WERI-Rb-1 (cell line): ENCODE measurements around the gene PTCHD1.

Experiments used
- DNase-seq: peaks from one replicate; pipeline ENCODE4 v3.0.0-alpha.2; 2020
- H3K27ac ChIP-seq: fragments of 250-450 bp; sonication (Bioruptor Pico); 2 replicates; pipeline ENCODE4 v1.5.1; 2020; ENCODE audit warnings: mild to moderate bottlenecking, moderate library complexity
- H3K27me3 ChIP-seq: fragments of 250-450 bp; sonication (Bioruptor Pico); 2 replicates; pipeline ENCODE4 v1.5.1; 2021; ENCODE audit warnings: mild to moderate bottlenecking, low read depth, moderate library complexity; ENCODE audit not compliant: insufficient read depth, severe bottlenecking
- H3K36me3 ChIP-seq: fragments of 250-450 bp; sonication (Bioruptor Pico); 2 replicates; pipeline ENCODE4 v1.5.1; 2020; ENCODE audit warnings: mild to moderate bottlenecking, moderate library complexity
- H3K4me3 ChIP-seq: 2 replicates; pipeline ENCODE4 v1.5.1; 2011; ENCODE audit warnings: low read depth, mild to moderate bottlenecking, control low read depth, low read length
- H3K9me3 ChIP-seq: fragments of 250-450 bp; sonication (Bioruptor Pico); 2 replicates; pipeline ENCODE4 v1.5.1; 2021; ENCODE audit warnings: mild to moderate bottlenecking, moderate library complexity; ENCODE audit not compliant: severe bottlenecking
- CTCF ChIP-seq: IDR thresholded peaks from 2 replicates; pipeline ENCODE4 v1.5.1; 2011; ENCODE audit warnings: low read depth, mild to moderate bottlenecking, control low read depth, inconsistent platforms, low read length

Gene PTCHD1

GRCh38 chrX:23341452-23341851 lies 6.8 kb downstream of the PTCHD1 start:
- no peak overlapping the region for H3K4me3 ChIP-seq
- no peak for TF ChIP-seq CTCF
- H3K27me3 ChIP-seq, result peaks cover 23% of the 10 kb centered on the region
- H3K9me3 ChIP-seq, result no peaks in the 10 kb centered on the region
- DNase-seq, result no peak
- no peaks in the 10 kb centered on the region for H3K36me3 ChIP-seq
- no peak overlapping the region for H3K27ac ChIP-seq

- Histone ChIP-seq H3K36me3 (no peaks in the 10 kb centered on the region), H3K27ac (no peak overlapping the region), H3K27me3 (peaks cover 19% of the 10 kb centered on the region), H3K4me3 (no peak overlapping the region), H3K9me3 (no peaks in the 10 kb centered on the region)
- TF ChIP-seq CTCF, result no peak
- DNase-seq, result no peak
Measured at GRCh38 chrX:23344238-23344903, 9.7 kb downstream of the PTCHD1 start.

- Histone ChIP-seq H3K4me3 (no peak overlapping the region), H3K27me3 (peaks cover 19% of the 10 kb centered on the region), H3K36me3 (no peaks in the 10 kb centered on the region), H3K9me3 (no peaks in the 10 kb centered on the region), H3K27ac (no peak overlapping the region)
- TF ChIP-seq CTCF, result no peak
- no peak for DNase-seq
Measured at GRCh38 chrX:23344904-23345271, 10.2 kb downstream of the PTCHD1 start.

GRCh38 chrX:23356189-23356588 lies 21.5 kb downstream of the PTCHD1 start:
- Histone ChIP-seq H3K9me3 (no peaks in the 10 kb centered on the region), H3K4me3 (no peak overlapping the region), H3K27me3 (peaks cover 11% of the 10 kb centered on the region), H3K36me3 (no peaks in the 10 kb centered on the region), H3K27ac (no peak overlapping the region)
- no peak for DNase-seq
- no peak for TF ChIP-seq CTCF

- DNase-seq, result no peak
- no peak for TF ChIP-seq CTCF
- no peaks in the 10 kb centered on the region for H3K36me3 ChIP-seq
- H3K9me3 ChIP-seq, result no peaks in the 10 kb centered on the region
- H3K27me3 ChIP-seq, result peaks cover 1% of the 10 kb centered on the region
- H3K4me3 ChIP-seq, result no peak overlapping the region
- no peak overlapping the region for H3K27ac ChIP-seq
Measured at GRCh38 chrX:23364416-23364815, 29.8 kb downstream of the PTCHD1 start.

GRCh38 chrX:23365541-23365940 lies 30.9 kb downstream of the PTCHD1 start:
- peak; percentile 34 for DNase-seq
- Histone ChIP-seq H3K9me3 (no peaks in the 10 kb centered on the region), H3K36me3 (no peaks in the 10 kb centered on the region), H3K27ac (no peak overlapping the region), H3K27me3 (peaks cover 3% of the 10 kb centered on the region), H3K4me3 (no peak overlapping the region)
- TF ChIP-seq CTCF, result no peak
